SIG-M5 (cell line): ENCODE results near the gene PRDX4.
A peak's percentile ranks its signal among the peaks of the same experiment; 100 is the strongest.
"Not testable (repeated sequence)": the region's sequence is repeated elsewhere in the genome, so short reads cannot be mapped to it uniquely, and the experiment has no call there.

Experiments used
- DNase-seq: peaks from one replicate; lab custom pipeline; 2025; lab: John Stamatoyannopoulos, UW

Gene PRDX4

DNA sequence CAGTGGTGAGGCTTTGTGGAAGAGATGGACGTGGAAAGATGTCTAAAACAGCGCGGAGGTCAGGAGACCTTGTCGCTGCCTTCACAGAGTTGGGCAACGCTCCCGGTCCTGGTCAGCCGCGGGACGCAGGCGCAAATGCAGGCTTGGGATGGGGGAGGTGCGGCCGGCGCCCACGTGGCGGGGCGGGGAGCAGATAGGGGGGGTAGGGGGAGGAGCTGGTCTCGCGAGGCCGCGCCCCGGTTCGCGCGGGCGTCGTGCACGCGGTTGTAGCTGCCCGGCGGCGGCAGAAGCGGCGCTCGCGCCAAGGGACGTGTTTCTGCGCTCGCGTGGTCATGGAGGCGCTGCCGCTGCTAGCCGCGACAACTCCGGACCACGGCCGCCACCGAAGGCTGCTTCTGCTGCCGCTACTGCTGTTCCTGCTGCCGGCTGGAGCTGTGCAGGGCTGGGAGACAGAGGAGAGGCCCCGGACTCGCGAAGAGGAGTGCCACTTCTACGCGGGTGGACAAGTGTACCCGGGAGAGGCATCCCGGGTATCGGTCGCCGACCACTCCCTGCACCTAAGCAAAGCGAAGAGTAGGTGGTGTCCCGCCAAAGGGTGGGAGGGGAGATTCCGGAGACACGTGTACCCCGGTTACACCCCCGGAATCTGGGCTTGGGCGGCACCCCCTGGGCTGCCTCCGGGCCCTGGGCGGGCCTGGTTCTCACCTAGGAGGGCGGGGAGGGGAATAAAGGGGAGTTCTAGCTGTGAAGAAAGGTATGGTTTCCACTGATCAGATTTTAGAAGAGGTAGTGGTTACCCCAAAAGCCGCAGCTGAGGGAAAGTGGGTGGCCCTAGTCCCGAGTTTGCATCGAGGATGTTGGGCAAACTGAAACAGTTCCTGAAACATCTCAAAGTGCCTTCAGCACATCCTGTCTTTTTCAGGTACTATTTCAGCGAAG, at the start of gene PRDX4:
PRDX4 (plus strand) TSS at position 255 of the 939 bp plus-strand sequence; CDS start at position 333, 78 bp downstream.
- peak; percentile 2 for DNase-seq

DNA sequence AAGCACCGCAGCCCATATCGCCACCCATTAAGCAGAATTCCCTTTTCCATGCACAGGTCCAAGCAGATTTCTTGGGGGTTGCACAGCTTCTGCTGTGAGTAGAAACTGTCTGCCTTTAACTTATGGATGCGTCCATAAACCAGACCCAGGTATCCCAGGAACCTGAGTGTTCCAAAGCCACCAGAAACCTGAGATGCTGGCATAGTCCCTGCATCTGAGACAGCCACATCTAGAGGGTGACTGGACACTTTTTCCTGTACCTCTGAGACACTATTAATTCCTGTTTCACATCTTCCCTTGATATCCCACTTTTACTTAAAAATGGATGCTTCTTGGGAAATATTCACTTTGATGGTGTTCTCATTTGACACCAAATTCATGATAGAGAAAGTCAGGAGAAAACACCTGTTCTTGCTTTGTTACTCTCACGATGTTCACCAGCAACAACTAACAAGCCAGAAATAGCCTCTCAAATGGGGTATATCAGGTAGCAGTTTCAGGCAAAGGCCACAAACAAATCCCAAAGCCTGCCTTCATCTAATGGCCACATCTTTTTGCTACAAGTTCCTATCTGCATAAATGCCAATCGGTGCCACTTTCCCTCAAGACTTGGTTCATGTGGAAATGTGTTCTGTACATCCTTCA, 45.5 kb upstream of the PRDX4 start:
- DNase-seq, result no peak

DNA sequence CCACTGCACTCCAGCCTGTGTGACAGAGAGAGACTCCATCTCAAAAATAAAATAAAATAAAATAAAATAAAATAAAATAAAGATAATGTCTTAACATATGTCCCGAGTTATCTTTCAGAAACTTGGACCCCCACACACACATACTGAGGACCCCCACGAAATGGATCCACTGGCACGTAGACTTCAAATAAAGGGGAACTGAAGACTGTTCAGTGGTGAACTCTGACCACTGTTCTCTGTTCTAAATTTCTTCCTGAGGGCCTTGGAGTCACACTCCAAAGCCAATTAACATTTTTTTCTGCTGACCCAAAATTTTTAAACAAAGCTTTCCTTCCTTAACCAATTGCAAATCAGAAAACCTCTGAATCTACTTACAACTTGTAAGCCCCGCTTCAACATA, 43.5 kb upstream of the PRDX4 start:
- no peak for DNase-seq

DNA sequence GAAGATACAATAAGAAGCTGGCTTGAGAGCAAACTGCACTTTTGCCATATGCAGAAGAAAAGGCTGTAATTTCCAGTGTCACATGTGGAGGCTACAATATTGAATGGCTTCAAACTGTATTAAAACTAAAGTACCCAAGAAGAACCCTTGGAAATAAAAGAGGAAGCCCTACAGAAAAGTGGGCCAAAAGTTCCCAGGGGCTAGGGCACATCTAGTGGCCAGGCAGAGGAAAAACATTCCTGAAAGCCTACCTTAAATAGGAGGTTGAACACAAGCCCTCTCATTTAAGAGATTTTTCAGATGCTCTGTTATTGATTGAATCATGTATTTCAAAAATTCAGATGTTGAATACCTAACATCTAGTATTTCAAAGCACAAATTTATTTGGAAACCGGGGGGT, 40.6 kb upstream of the PRDX4 start:
- no peak for DNase-seq

DNA sequence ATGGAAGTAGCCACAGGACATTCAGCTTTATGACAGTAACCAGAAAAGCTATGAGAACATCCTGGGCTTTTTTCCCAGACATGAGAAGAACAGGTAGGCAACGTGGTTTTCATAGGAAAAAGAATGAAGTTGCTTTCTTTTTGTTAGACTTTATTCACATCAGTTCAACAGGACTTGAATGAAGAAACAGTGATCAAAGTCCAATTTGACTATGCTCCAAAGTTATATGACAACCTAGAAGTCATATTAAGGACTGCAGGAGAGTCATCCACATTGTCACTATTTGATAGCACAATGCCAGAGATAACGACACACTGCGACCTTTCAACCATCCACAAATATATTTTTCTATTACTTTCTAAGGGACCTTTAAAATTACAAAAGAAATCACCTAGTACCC, 39.2 kb upstream of the PRDX4 start:
- DNase-seq, result no peak

DNA sequence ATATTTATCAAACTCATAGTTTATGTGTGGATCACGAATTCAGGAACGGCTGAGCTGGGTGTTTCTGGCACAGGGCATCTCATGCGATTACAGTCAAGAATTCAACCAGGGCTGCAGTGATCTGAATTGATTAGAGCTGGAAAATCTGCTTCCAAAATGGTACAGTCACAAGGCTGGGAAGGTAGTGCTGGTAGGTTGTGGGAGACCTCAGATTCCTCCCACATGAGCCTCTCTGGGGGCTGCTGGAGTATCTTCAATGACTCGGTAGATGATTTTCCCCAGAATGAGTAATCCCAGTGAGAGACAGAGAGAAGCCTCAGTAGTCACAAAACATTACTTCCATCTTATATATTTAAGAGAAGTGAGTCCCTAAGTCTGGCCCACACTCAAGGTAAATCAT, 36.2 kb upstream of the PRDX4 start:
- DNase-seq, result no peak

DNA sequence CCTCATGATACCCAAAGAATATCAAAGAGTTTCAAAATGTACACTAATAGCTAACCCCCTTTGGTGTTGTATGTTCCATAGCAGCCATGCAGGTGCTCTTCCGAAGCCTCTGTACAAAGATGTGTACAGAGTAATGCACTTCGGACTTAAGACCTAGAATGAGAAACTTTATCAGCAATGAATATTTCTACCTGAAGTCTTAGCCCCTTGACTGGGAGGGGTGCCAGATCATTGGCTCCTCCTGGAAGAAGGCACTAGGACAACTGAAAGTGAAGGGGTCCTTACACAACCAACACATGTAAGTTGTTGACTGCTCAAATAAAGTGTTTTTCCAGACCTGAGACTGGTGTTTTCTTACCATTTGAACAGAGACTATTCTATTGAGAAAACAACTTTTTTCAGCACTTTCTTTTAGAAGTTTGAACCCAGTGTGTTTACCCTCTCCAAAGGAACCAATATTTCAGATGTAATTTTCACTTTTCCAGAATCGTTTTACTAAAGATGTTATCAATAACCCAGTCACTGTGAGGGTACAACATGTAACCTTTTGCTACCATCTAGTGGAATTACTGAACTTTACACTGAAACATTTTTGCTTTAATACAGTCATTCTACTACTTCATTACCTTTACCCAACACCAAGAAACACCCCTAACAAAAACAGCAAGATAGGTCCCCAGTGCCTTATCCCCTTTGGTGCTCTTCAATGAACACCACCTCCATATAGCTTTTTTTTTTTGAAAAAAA, 33.3 kb upstream of the PRDX4 start:
- DNase-seq, result no peak

DNA sequence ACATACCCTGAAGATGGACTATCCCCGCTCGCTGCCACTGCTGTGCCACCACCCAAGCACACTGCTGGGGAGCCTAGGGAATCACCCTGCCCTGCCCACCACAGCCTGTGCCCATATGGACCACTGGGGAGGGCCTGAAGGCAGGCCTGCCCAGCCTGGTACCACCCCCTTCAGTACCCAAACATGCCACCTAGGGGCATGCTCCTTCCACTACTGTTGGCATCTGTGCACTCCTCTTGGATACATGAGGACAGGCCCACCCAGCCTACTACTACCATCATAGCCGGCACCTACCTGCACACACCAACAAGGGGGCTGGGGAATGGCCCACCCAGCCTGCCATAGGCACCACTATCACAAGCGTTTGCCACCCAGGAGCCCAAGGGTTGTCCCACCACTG, 30.1 kb upstream of the PRDX4 start:
- DNase-seq, result no peak

DNA sequence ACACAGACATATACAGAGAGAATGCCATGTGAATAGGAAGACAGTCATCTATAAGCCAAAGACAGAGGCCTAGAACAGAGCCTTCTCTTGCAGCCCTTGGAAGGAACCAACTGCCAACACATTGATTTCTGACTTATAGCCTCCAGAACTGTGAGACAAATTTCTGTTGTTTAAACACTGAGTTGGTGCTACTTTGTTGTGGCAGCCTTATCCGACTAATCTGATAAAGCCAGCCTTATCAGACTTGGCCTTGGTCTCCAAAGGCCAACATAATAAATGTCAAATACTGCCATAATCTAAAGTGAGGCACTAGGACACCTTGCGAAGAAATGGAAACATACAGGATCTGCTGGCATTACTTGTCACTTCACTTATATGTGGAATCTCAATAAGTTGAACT, 24.3 kb upstream of the PRDX4 start:
- no peak for DNase-seq

DNA sequence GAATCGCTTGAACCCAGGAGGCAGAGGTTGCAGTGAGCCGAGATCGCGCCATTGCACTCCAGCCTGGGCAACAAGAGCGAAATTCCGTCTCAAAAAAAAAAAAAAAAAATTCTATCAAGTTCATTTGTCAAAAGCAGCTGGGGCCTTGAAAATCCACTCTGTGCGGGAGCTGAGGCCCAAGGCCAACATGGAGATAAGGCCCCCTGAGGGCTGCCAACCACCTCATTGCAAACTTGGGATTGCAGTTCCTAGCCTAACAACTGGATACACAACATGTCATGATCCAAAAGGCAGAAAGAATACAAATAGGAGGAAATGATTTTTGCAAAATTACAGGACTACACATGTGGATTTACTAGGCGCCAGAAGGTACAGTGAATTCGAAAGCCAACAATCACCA, 22.5 kb upstream of the PRDX4 start:
- no peak for DNase-seq

DNA sequence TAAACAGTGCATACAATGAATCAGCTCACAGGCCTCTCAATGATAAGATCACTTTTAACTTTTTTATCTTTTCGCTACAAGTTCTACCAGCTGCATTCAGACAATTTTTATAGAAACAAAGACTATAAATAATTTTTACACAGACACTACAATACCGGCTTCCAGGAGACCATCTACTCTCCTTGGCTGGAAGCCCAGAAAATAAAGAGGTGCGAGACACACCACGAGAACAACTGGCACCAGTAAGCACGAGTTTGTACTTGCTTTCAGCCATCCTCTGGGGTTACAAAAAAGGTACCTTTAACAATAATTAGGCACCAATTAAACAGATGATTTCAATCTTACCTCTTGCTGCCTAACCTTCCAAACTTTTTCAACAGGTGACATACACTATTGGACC, 11.2 kb upstream of the PRDX4 start:
- no peak for DNase-seq

DNA sequence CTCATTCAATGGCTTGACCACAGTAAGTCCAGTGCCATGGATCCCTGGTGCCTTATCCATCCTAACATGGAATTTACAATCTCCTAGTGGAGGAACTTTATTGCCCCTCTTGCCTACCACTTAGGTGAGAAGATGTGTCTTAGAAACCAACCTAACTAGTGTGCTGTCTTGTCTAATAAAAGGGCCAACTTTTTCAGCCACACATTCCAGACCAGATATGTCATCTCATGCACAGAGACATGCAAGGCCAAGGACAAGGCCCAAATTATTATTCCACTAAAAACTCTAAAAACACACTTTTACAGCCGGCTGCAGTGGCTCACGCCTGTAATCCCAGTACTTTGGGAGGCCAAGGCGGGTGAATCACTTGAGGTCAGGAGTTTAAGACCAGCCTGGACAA, 10.6 kb upstream of the PRDX4 start:
- no peak for DNase-seq

DNA sequence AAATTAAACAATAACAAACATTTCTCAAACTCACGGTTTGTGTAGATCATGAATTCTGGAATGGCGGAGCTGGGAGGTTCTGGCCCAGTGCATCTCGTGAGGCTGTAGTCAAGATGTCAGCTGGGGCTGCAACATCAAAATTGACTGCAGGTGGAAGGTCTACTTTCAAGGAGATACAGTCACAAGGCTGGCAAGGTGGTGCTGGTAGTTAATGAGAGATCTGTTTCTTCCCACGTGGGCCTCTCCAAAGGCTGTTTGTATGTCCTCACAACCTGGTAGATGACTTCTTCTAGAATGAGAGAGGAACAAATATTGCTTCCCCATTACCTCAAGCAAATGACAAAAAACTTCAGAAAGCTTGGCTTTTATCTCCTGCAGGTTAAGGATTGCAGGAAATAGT, 8.0 kb upstream of the PRDX4 start:
- no peak for DNase-seq

DNA sequence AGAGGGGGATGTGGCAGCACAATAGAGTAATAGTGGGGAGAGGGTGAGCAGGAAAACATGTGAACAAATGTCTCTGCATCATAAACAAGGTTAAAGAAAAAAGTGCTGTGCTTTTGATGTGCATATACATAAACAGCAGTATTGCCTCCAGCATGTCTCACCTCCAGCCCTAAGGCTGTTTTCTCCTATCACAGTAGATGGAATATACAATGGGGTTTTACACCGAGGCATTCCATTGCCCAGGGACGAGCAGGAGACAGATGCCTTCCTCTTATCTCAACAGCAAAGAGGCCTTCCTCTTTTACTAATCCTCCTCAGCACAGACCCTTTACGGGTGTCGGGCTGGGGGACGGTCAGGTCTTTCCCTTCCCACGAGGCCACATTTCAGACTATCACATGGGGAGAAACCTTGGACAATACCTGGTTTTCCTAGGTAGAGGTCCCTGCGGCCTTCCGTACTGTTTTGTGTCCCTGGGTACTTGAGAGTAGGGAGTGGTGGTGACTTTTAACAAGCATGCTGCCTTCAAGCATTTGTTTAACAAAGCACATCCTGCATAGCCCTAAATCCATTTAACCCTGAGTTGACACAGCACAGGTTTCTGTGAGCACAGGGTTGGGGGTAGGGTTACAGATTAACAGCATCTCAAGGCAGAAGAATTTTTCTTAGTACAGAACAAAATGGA, 7.1 kb upstream of the PRDX4 start:
- not testable (repeated sequence) for DNase-seq

DNA sequence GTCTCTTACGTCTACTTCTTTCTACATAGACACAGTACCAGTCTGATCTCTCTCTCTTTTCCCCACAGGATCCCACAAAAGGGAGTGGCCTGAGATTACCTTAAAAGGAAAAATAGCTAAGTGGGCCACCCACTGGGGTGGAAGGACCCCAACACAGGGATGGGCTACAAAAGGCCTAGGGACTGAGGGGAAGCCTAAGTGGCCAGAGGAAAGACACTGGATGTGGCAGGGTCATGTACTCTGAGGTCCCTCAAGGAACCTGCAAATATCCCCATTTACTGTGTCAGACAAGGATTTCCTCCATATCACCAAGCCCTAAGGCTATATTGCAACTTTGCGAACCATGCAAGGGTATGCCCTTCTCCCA, 6.5 kb upstream of the PRDX4 start:
- DNase-seq, result no peak

DNA sequence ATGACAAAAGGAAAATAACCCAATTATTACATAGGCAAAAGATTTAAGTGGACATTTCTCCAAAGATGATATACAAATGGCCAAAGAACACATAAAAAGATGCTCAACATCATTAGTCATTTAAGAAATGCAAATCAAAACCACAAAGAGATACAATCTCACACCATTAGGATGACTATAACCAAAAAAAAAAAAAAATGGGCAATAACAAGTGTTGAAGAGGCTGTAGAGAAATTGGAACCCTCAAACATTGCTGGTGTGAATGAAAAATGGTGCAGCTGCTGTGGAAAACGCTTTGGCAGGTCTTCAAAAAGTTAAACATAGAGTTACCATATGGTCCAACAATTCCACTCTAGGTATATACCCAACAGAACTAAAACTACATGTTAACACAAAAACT, 5.6 kb upstream of the PRDX4 start:
- no peak for DNase-seq

DNA sequence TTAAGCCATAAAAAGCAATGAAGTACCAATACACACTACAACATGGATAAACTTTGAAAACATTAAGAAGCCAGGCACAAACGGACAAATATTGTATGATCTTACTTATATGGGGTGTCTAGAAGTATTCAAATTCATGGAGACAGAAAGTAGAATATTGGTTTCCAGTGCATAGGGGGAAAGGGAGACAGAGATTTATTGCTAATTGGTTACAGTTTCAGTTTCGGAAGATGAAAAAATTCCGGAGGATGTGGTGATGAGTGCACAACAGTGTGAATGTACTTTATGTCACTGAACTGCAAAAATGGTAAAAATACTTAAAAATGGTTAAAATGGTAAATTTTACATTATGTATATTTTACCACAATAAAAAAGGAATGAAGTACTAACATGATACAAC, 5.1 kb upstream of the PRDX4 start:
- DNase-seq, result no peak

DNA sequence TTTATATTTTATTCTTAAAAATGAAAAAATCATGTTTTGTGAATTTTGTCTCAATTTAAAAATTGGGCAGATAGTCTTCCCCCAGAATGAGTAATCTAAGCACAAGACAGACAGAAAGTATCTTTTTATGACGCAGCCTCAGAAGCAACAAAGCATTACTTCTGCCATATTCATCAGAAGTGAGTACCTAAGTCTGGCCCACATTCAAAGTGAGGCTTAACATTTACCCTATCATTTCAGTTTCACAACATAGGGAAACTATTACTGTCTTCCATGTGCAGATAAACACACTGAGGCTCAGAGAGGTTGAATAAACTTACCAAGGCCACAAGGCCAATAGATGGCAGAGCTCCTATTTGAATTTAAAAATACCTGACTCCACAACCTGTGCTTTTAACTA, 4.4 kb upstream of the PRDX4 start:
- DNase-seq, result no peak

DNA sequence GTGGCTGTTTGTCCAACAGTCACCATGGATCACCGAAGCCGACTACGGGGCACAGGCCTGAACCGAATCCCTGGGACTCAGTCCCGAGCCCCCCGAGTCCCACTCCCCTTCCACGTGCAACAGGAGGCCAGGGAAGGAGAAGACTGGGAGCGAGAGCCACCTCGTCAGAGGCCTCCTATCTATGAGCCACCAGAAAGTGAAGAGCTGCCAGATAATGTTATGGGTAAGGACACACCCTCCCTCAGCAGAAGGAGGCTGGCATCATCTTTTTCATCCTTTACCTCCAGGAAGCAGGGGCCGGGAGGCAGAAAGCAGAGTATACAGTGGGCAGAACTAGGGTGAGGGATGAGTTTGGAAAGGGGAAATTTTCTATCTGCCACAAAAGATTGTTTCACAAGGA, 2.8 kb upstream of the PRDX4 start:
- no peak for DNase-seq

DNA sequence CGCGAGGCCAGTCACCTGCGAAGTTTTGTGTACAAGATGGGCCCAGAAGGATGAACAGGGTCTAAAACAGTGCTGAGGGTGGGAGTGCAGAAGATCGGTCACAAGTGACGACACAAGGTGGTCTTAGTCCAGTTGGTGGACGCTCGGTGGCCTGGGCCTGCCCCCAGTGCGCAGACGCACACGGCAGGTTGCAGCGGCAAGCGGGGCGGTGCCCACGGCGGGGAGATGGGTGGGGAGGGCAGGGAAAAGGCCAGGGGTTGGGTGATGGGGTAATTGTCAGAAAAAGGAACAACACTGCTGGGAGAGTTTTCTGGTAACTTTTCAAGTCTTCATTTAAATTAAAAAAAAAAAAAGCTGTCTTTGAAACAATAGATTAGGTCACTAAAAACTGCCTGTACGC, 1.0 kb upstream of the PRDX4 start:
- DNase-seq, result no peak

DNA sequence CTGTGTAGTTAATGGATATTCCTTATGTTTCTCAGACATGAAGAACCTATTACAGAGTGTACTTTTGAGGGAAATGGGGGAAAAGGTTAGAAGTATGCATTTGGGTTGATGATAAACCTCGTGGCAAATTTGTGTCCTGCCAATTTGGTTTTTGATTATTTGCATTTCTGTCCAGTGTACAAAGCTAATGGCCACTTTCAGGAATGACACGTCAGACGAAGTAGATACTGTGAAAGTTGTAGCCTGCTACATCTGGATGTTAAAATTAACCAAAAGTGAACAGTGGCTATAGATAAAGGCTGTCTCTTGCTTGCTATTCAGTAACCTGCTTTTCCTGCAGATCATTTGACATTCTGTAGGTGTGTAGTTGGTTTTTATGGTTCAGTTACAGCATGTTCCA, 1.0 kb downstream of the PRDX4 start:
- no peak for DNase-seq

DNA sequence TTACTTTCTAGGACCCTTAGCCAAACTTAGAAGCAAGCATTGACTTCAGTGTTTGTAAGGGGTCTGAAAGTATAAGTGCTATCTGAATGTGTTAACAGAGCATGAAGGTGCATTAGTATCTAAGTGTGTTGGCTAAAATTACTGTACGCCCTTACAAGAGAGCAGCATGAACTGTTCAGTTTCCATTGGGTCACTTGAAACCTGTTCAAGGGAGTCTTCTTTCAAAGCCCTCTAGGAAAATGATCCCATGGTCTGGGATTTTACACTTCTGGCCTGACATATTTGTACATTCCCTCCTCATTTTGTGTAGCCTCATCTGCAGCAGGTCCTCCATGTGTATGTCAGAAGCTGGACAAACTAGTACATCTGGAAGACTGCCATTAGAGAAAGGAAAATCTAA, 3.2 kb downstream of the PRDX4 start:
- no peak for DNase-seq
